HT1080 (cell line): ENCODE measurements around the gene NUTM1. TPM values are rescaled to one million over a fixed set of nuclear protein-coding genes. Genes with fewer than 3 reads are reported as not detected.

Experiments
- small RNA-seq: library from RNA; depleted of rRNA; stranded (forward); fragments of <200 nt; gene quantifications from one replicate; pipeline ENCODE3, GENCODE V24; 2014
- total RNA-seq: library from RNA; depleted of rRNA; stranded (reverse); fragments of >200 nt; shearing (Covaris generic); gene quantifications from 2 replicates; pipeline ENCODE4 v1.2.3, GENCODE V29; 2014; rRNA removed

NUTM1 gene
- total RNA-seq, 1 experiment from 2014 or later, result not detected

Small RNAs within 50 kb of the gene (small RNA-seq; reads per million reads assigned to genes)
- not detected for gene MIR1233-1
- not detected for gene RF00019

Other genes starting within 250 kb of the NUTM1 start
- gene EMC7, start 241.5 kb upstream of the NUTM1 start, total RNA-seq, result 33.5 and 46.5 TPM in 2 replicates
- 2.9 and 3.0 TPM in 2 replicates for gene PGBD4, start 241.2 kb upstream of the NUTM1 start, total RNA-seq
- gene KATNBL1, start 133.2 kb upstream of the NUTM1 start, total RNA-seq, result 25.9 and 29.8 TPM in 2 replicates
- gene EMC4, start 118.3 kb upstream of the NUTM1 start, total RNA-seq, result 171 and 173 TPM in 2 replicates
- 9.3 TPM in 2 replicates for gene SLC12A6, start 5.5 kb upstream of the NUTM1 start, total RNA-seq
- gene NOP10, start 179 bp upstream of the NUTM1 start, total RNA-seq, result 276 and 421 TPM in 2 replicates
- gene LPCAT4, start 23.9 kb downstream of the NUTM1 start, total RNA-seq, result 22.3 and 25.4 TPM in 2 replicates
- 7.6 and 11.9 TPM in 2 replicates for gene GOLGA8A, start 94.5 kb downstream of the NUTM1 start, total RNA-seq
- 8.5 and 9.6 TPM in 2 replicates for gene GOLGA8B, start 240.3 kb downstream of the NUTM1 start, total RNA-seq